Superior temporal gyrus (tissue), 1 donor: ENCODE data around the gene OR1Q1.
"Not testable (repeated sequence)": the region's sequence is repeated elsewhere in the genome, so short reads cannot be mapped to it uniquely, and the experiment has no call there.

Source experiments
- DNase-seq: peaks from one replicate; pipeline ENCODE4 v3.0.0-alpha.2; 2016; ENCODE audit errors: extremely low spot score

The OR1Q1 gene

DNA sequence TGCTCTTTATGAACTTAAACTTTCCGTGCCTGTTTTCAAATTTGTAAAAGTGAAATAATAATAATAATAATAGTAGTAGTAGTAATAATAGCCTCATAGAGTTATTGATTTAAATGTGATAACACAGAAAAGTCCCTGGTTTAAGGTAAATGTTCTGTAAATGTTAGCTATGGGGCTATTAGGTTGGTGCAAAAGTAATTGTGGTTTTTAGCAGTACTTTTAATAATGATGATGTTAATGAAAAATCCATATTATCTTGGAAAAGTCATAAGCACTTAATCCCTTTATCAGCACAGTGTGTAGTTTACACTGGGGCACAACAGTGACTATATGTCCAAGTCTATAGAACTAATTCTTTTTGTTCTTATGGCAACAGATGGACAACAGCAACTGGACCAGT is at the start of gene OR1Q1:
TSS of gene OR1Q1 (plus strand) at position 377 of the 400 bp plus-strand sequence. CDS start at position 377, 0 bp downstream.
- no peak for DNase-seq

GRCh38 chr9:122567901-122568300 is 46.6 kb upstream of the OR1Q1 start:
- DNase-seq: no peak

DNA sequence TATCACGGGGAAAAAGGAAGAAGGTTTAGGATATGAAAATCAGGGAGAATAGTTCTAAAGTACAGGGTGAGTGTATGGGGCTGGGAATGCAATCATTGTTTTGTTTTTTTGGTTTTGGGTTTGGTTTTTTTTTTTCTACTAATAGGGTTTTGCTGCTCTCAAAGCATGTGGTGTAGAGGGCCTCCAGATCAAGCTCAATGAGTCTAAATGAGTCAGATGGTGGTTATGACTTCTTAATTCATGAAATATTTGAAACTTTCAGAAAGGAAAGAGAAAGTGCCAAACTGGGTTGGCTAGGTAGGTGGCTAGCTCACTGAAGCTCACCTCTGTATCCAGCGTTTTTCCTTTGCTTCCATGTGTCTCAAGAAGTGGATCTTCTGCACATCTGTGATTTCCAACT is 42.1 kb upstream of the OR1Q1 start:
- no peak for DNase-seq

- no peak for DNase-seq
Measured at GRCh38 chr9:122579874-122580273, 34.7 kb upstream of the OR1Q1 start.

- no peak for DNase-seq
Measured at GRCh38 chr9:122580360-122580759, 34.2 kb upstream of the OR1Q1 start.

GRCh38 chr9:122583284-122583683 is 31.3 kb upstream of the OR1Q1 start, which contains the start of gene OR1L8:
OR1L8 (minus strand) TSS chr9:122583384; CDS start chr9:122568477, 14,907 bp downstream.
- not testable (repeated sequence) for DNase-seq

- DNase-seq: no peak
Measured at GRCh38 chr9:122605691-122606090, 8.8 kb upstream of the OR1Q1 start.

- no peak for DNase-seq
Measured at GRCh38 chr9:122606587-122606986, 8.0 kb upstream of the OR1Q1 start.

- no peak for DNase-seq
Measured at GRCh38 chr9:122609804-122610203, 4.7 kb upstream of the OR1Q1 start.

DNA sequence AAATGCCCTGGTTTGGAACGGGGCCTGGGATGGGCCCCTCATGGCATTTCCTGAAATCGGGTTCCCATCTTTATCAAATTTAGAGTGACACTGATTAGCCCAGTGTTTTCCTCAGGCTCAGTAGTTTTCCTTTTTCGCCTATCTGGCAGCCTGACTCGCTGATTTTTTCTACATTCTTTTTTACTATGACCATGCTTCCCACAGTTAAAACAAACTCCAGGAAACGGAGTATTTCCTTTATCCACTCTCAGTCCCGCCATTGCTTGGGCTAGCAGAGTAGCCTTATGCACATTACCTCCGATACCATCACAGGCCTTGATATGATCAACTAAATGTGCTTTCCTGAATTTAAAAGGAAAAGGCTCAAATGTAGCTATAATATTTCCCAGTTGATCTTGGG is 5.5 kb downstream of the OR1Q1 start:
- DNase-seq: no peak

DNA sequence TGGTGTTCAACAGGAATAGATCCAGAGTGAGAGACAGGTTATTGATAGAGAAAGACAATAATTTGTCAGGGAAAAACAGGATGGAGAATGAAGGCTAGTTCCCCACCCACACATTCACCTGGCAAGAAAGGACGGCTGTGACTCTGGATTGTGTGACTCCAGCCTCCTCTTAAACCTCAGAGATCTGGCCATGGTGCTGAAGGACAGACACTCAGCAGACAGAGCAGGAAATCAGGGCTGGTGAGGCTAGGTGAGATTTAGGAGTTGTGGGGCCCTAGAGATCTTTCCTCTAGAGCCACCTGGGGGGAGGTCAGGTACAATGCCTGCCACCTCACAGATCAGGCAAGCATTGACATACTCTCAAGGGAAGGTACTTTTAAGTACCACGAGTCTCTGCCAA is 27.7 kb downstream of the OR1Q1 start:
- no peak for DNase-seq

- DNase-seq: no peak
Measured at GRCh38 chr9:122656378-122656777, 41.8 kb downstream of the OR1Q1 start.

- no peak for DNase-seq
Measured at GRCh38 chr9:122657527-122657926, 43.0 kb downstream of the OR1Q1 start, which contains the start of gene OR1B1. OR1B1 (minus strand) TSS chr9:122657627.

GRCh38 chr9:122661416-122661815 is 46.9 kb downstream of the OR1Q1 start, which contains the start of gene OR1L1:
OR1L1 (plus strand) TSS chr9:122661716; CDS start chr9:122661716, 0 bp downstream.
- DNase-seq: no peak
